CD4-positive, alpha-beta T cell treated with Interleukin-2 at 100 ng/mL for 4 hours (primary cell): ENCODE measurements around the gene RNF144A.

Experiments used
- DNase-seq: peaks from one replicate; pipeline ENCODE4 v3.0.0-alpha.2; 2020; ENCODE audit warnings: low spot score

Gene RNF144A

DNA sequence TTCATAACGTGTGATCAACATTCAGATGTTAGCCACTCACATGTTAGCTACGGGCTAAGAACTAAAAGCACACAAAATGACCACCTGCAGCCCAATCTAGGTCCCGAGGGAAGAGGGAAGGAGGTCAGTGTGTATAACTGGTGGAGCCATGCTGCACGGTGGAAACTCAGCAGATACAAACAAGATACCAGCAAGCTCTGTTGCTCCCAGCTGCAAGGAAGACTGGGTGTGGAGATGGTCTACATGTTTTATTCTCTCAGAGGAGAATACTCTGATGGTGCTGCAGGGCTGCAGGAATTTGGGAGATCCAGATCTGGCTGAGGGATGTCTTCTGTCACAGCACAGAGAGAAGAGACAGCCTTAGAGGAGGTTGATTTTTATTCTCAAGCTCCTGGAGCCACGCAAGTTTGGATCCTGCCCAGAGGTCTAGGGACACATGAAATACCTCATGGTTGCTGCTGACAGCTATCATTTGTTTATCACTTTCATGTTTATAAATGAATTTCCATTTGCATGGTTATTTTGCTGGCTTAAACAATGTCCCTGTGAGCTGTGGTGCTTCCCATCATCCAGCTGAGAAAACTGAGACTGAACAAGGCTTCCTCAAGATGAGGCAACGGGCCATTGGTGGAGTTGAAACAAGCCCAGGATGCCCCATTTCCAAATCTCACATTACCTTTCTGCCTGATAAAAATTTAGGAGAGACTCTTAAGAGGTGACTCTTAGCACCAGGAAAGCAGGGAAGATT lies 30.9 kb downstream of the RNF144A start:
- DNase-seq: no peak

DNA sequence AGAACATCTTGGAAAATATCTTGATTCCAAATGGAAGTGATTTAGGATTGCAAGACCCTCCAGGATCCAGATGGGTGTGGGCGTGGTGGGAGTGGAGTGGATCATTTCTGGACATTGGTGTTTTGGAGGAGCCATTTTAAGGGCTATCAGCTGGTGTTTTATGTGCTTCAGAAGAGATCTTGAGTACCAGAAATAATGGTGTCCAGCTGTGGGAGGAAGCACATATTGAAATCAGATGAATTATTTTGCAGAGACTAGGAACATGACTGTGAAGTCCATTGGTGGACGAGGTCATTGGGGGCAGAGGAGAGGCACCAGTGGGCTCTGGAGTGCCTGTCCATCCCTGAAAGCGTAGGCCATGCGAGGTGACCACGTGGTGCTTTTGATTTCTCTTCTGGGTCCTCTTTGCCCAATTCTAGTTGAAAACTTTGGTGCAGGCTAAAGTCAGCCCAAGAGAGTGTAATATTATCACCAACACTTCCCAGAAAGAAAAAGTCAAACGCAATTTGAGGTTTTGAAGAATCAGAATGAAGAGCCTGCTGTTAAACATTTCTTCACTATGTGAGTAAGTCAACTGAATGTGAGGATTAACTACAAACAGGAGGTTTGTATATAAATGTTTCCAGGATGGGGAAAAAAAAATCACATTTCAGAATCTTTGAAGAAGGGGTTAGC lies 31.6 kb downstream of the RNF144A start:
- DNase-seq: no peak

DNA sequence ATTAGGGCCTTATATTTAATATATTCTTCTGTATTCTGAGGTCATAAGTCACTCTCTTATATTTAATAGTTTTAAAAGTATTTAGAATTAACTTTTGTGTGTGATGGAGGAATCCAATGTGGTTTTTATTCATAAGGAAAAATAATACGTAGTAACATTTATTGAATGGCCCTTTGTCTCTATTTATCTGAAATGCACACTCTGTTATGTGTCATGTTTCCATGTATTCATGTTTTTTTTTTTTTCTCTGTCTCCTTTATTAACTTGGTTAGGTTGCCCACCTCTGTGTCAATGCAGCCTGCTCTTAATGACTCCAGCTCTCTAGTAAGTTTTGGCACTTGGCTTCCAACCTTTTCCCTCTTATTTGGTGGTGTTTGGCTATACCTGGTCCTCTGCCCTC lies 33.8 kb downstream of the RNF144A start:
- DNase-seq: no peak

DNA sequence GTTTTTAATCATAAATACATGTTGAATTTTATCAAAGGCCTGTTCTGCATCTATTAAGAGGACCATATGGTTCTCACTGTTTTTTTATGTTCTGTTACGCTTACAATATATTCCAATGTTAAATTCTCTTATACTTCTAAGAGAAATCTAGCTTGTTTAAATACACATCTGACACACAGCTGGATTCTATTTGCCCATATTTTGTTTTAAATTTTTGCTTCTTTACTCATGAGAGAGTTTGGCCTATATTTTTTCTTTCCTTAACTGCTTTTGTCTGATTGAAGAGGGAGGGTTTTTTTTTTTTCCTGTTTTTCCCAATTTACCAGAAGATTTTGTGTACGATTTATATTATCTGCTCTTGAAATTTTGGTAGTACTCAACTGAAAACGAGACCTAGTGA lies 34.9 kb downstream of the RNF144A start:
- no peak for DNase-seq

DNA sequence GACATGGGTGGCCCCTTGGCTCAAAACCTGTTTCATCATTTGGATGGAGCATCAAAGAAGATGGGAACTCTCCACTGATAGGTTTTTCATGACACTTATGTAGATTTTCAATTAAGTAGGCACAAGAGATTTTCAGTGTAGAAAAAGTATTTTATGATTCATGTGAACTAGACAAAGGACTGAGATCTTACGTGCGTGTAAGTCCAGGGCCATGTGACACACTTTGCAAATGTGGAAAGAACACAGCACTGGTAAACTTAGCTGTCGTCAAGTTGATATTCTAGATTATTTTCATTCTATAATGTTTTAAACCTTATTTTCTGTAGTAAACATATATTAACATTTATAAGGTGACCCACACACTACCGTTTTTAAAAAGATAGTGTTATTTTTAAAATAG lies 37.4 kb downstream of the RNF144A start:
- DNase-seq: no peak

DNA sequence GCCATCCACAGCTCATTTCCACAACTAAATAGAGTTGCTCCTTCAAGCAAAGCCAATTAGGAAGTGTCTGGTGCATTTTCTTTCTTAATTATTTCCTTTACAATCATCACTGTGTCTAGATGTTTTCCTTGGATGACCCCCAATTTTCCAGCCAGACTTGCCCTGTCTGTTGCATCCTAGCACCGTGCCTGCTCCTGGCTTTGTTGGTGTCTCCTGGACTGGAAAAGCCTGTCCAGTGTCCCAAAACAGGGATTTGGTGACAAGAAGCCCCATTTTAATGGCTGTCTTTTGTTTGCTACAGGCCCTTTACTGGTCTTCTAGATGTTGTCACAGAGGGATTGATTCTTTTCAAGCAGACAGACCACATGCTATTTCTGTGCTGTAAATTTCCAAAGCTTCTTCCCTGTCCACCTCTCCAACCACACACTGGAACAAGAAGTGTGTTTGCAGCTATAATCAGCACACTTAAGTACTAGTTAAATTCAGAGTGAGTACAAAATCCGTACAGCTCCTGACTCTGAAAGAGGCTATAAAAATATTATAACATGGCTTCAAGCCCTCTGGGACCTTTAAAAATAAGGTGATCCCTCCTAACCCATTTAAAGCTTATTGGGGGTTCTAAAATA lies 38.4 kb downstream of the RNF144A start:
- DNase-seq: no peak

DNA sequence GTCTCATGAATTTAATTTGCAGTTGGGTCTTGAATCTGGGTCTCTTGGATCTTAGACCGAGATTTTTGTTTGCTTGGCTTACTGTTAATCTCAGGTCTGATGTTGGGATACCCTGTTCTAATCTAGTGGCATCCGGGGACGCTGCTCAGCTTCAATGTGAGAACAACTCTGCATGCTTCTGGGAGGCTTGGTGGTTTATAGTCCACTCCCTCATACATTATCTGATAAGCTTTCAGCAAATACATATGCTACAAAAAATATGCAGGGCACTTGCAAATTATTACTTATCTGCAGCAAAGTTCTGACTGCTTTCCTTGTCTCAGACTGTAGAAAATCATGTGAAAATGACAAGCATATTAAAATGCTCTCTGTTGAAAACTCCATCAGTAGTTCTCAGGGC lies 39.4 kb downstream of the RNF144A start:
- no peak for DNase-seq

DNA sequence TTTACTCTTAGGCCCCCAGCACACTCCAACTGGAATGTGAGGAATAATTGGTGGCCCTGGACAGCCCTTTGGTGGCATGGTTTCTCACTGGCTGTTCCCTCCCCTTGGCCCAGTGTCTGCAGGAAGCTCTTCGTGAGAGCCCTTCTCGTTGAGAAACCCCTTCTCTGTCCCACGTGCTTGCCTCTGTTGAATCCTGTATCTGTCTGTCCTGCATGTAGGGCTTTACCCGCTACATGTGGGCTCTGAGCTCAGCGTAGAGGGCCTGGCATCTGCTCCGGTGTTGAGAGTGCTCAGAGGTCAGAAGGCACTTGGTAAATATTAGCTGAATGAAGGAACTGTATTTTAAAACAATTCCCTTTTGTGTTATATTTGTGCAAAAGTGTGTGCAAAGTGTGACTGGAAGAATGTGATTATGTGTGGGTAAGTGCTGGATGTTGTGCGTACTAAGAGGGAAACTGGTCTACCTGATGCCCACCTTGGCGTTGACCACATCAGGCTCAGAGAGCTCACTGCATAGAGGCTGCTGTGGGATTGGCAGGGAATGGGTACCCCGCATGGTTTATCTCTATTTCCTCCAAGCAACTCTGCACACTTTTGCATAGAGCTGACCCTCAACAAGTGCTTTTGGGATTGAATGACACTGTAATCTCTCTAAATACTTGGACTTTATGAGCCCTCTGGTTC lies 40.0 kb downstream of the RNF144A start:
- no peak for DNase-seq

DNA sequence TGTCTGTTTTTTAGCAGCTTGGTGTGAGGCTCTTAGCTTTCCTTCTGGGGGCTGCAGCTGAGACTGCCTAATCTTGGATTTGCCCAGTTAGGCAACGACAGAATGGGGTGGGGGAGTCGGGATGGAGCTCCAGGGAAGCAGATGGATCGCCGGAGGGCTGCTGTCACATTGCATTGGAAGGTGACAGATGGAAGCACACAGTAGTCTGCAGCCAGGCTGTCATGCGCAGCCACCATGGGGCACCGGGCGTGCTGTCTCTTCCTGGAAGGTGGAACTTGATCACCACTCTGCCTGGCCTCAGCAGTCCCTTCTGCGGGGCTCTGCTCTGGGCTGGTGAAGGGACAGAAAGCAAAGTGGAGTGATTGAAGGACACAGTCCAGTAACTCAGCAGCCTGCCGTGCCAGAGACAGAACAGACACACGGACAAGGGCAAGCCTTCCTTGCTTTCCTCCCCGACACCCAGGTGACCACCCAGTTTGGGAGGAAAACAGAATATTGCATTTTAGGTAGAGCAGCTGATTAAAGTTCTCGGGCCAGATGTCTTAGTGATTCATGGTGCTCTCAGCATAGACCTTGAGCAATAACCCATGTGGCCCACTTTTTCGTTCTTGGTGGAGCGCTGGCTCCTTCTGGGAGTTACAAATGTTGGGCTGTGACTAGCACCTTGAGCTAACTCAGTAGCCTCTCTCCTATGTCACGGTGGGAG lies 40.9 kb downstream of the RNF144A start:
- DNase-seq: no peak

DNA sequence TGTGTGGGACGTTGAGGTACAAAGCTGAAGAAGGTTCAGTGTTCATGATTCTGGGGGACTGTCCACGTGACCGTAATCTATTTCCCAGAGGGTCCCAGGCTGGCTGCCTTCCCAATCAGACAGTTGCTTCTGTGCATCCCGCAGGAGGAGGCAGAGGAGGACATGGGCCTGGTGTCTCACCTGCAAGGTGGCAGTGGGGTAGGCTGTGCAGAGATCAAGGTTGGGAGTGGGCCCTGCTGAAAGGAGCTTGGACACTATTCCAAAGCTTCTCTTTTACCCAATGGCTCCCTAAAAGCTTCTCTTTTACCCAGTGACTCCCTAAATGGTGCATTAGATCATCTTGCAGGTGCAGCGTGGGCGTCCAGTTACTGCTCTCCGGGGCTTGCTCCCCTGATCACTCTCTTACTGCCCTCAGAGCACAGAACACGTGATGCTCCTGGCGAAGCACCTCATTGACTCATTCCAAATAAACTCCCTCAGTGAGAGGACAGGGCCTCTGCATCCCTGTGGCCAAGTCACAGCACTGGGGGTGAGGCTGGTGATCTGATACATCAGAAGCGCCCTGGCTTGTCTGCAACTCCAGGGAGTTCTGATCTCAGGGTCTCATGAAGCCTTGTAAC lies 41.5 kb downstream of the RNF144A start:
- no peak for DNase-seq

DNA sequence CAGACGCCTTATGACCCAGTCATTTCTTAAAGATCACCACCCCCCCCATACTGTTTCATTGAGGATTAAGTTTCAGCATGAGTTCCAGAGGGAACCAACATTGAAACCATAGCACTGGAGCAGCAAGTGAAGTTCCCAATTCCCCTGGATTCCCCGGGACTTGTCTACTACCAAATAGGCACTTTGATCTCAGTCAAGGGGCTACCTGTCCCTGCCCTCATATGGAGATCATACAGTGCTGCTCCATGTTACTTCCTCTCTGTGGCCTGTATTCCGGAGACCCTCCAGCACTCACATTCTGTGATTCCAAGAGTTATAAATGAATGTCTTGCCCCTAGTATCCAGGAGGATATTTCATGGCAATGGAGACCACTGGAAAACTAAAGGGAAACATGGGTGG lies 42.5 kb downstream of the RNF144A start:
- no peak for DNase-seq

DNA sequence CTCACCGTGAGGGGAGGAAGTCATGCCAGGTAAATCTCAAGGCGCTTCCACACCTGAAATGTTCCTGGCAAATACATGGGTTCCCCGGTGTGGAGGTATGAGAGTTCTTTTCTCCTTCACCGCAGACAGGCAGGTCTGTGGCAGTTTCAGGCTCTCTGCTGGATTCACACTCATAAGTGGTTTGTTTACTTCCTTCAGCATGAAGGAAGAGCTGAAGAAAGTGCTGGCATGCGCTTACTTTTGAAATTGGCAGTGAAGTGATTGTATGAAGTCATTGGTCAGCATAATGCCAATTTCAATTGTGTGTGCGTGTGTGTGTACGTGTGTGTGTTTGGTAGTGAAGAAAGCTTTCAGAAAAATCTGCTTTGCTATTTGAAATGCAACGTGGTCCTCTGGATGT lies 43.4 kb downstream of the RNF144A start:
- no peak for DNase-seq

DNA sequence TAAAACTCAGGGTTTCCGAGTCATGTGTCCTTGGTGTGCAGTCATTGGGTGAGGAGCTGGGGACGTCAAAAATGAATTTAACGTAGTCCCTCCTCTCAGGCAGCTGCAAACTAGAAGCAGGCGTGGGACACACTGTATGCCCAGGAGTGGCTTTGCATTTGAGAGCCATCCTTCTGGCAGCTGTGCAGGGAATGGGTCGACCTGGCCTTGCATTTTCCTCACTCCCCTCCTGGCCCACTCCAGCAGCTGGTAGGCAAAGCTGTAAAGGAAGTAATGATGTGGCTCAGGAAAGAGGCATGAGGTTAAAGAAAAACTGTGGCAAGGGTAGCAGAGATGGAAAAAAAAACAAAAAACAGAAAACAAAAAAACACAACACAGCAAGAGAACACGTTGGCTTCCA lies 46.5 kb downstream of the RNF144A start:
- DNase-seq: no peak

DNA sequence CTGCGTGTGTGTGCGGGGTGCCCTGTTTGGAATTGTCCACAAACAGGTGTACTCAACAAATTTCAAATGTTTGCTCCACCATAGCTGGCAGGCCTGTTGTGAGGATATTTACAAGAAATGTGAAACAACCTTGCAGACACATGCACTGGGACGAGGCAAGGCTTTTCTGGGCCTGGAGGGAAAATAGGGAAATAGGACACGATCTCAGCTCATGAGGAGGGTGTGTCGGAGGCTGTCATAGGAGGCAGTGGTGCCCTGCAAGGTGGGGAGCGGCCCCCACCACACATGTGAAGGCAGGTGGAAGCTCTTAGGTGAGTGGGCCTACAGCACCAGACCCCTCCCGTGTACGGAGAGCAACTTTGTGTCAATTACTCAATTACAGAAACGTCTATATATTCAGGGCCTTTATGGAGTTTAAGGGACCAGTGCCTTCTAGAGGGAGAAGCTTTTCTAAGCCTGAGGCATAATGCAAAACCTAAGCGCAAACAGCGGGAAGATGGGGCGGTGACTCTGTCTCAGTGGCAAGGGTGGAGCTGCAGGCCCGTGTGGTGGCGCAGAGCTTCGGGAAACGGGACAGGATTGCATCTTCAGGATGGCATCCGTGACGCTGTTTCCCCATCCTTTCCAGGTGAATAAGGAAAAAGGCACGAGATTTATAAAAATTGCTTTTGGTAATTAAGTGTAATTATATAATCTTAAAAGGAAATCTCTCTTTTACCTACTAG lies 48.0 kb downstream of the RNF144A start:
- DNase-seq: no peak

DNA sequence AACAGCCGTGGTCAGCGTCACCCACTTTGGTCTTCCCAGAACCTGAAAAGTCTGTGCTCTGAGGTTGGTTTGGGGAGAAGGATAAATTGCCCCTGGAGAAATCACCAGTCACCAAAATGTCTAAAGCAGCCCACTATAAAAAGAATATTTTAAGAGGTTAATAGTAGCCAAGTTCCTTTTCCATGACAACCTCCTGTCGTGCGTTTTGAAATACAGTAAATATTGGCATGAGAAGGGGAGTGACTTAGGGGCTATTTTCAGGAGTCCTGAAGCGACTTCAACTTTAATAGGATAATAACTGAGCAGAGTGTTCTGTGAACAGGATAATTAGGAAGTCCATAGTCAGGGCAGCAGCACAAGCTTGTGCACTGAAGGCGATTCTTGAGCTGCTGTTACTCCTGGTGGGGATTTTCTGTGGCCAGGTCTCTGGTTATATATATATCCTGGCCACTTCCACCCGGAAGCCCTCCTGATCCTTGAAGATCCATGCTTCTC lies 49.3 kb downstream of the RNF144A start:
- no peak for DNase-seq

DNA sequence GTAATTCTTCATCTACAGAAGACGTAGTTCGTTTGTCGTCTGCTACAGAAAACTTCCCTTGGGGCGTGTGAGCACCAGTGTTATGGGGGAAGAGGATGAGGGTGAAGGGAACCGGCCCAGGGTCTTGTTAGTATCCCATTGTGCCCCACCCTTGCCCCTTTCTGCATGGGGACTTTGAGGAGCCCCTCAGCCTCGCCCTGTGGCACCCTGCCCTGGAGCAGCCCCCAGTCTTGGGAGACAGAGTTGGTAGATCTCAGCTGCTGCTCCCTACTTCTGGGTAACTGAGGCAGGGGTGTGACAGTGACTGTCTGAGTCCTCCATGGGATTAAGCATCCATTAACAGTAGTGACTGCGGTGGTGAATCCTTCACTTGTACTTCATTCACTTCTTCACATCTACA lies 50.1 kb downstream of the RNF144A start:
- DNase-seq: no peak

DNA sequence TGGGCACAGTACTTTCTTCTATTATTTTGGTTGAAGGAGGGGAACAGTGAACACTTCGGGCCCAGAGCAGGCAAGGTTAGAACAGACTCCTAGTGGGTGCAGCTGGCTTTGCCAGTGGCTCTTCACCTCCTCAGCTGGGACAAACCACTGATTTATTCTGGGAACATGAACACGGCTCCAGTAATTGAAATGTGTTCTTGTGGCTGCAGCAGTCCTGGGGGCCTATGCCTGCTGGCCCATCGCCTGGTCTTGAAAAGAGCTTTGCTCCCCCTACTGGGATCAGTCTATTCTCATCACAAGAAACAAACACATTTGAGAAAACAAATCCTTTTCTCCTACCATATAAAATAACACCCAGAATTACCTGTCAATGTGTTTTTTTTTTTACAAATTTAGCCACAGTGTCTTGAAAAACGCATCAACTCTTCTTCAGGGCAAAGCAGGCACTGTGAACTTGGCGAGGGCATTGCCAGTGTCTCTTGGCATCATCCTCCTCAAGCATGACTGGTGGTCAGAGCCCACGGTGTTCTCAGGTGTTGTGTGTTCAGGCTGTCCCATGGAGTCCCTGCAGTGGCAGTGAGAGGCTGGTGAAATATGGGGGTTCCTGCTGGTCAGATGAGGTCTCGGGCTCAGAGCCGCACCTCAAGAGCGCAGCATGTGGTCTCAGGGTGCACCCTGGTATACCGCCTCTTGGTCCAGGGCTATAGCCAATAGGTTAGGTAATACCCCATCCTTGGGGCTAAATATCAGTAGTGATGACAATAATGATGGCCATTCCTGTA lies 51.3 kb downstream of the RNF144A start:
- DNase-seq: no peak

DNA sequence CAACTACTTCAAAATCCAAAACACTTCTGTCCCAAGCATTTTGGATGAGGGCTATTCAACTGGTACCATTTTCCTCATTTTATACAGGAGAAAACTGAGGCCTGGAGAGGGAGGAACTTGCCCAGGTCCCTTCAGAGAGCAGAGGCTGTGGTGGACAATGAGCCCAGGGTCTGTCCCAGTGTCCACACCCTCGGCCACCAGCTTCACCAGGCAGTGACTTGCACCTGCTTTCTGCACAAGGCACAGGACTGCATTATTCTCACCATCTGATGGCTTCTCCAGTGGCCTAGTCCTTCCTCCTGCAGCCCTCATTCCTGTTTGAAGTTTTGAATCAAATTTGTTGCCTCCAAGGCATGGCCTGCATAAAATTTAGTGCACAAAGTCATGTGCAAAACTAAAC lies 53.3 kb downstream of the RNF144A start:
- no peak for DNase-seq

DNA sequence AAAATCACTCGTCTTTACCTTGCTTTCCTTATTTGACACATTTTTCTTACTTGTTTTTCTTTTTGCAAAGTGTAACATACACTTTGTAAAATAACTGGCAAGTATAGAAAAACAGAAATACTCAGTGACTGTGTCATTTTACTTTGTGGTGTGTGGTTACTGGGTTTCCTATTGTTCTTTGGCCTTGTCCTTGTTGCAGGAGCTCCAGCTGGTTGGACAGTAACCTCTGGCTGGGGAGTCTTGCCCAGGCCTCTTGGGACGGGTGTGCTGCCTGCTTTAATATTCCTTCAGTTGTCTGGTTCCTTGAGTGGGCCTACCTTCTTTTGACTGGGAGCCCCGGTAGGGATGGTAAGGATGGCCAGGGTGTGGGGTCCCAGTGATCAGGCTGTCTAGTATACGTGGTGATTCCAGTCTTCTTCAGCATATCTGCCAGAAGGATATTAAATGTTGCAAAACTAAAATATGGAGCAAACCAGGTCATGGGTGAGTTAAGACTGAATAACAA lies 53.8 kb downstream of the RNF144A start:
- DNase-seq: no peak

DNA sequence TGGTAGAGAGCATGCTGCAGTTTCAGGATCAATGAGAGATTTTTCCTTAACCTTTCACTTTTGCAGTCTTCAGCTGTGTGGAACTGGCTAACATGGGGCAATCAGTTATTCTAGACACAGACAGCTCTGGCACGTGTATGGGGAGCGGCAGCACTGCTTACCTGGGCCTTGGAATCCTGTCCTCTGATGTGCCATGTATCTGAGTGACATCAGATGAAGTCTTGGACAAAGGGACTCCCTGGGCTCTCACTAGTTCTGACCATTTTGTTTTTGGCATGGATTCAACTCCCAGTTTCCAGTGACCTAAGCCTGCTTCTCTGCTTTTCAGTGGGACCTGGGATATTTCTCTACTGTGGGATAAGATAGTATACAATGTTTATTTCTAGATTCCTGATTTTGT lies 54.3 kb downstream of the RNF144A start:
- DNase-seq: no peak
